Omental fat pad (tissue), 4 donors: ENCODE measurements around the gene TMEM97. TPM values are rescaled to one million over a fixed set of nuclear protein-coding genes. Genes with fewer than 3 reads are reported as not detected.

Source experiments
- ATAC-seq: fragments of 150-250 bp; one replicate; pipeline ENCODE4 v1.9.1; 2016; ENCODE audit warnings: mild to moderate bottlenecking, moderate library complexity; ENCODE audit not compliant: low FRiP score
- DNase-seq: peaks from one replicate; pipeline ENCODE4 v3.0.0-alpha.2; 2019; ENCODE audit warnings: low spot score
- total RNA-seq, 4 donors: library from RNA; depleted of rRNA; stranded (reverse); fragments of >200 nt; gene quantifications; one replicate each; pipeline ENCODE4 v1.1.0, GENCODE V29; 2016
- TF ChIP-seq, protein P1 (sequence below), 3 donors: fragments of 450-650 bp; IDR thresholded peaks; one replicate each; pipeline ENCODE4 v1.5.1; 2016 to 2017; ENCODE audit warnings: antibody characterized with exemption in 3 of 3, mild to moderate bottlenecking in 3 of 3, moderate library complexity in 2 of 3

TMEM97 gene
- total RNA-seq, 4 donors from 2014 or later = 3.3 to 10.0 (median 5.1) TPM

- ATAC-seq (no peak), DNase-seq (no peak)
- TF ChIP-seq, protein P1, sequence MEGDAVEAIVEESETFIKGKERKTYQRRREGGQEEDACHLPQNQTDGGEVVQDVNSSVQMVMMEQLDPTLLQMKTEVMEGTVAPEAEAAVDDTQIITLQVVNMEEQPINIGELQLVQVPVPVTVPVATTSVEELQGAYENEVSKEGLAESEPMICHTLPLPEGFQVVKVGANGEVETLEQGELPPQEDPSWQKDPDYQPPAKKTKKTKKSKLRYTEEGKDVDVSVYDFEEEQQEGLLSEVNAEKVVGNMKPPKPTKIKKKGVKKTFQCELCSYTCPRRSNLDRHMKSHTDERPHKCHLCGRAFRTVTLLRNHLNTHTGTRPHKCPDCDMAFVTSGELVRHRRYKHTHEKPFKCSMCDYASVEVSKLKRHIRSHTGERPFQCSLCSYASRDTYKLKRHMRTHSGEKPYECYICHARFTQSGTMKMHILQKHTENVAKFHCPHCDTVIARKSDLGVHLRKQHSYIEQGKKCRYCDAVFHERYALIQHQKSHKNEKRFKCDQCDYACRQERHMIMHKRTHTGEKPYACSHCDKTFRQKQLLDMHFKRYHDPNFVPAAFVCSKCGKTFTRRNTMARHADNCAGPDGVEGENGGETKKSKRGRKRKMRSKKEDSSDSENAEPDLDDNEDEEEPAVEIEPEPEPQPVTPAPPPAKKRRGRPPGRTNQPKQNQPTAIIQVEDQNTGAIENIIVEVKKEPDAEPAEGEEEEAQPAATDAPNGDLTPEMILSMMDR (IDR thresholded peaks at IDR 0.05) = no peak
Measured at GRCh38 chr17:28370744-28371103, 51.7 kb downstream of the TMEM97 start.

DNA sequence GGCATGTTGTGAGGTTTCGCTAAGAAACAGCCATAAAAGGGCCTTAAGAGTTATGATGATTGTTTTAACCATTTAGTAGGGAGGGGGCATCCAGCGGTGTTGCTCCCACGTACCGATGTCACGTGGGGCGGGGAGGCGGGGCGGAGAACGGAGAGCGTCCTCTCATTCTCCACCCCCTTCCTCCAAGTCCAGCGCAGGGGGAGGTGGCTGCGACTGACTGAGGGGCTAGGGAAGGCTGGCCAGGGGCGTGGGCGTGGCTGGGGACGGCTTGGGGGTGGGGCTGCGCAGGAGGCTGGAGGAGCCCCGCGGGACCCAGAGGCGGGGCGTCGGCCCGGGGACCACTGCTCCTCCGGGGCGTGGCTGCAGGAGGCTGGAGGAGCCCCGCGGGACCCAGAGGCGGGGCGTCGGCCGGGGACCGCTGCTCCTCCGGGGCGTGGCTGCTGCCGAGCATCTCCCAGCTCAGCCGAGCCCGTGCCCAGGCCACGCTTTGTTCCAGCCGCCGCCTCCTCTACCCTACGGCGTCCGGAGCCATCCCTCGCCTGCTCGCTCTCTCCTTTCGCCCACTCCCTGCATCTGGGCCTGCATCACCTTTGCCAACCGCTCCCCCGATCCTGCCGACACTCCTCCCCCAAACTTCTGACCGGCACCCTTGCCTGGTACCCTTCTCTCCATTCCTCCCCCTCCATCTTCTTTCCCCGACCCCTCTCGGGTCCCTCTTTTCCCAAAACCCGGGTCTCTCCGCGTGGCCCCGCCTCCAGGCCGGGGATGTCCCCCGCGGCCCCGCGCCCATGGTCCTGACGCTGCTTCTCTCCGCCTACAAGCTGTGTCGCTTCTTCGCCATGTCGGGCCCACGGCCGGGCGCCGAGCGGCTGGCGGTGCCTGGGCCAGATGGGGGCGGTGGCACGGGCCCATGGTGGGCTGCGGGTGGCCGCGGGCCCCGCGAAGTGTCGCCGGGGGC, 52.5 kb downstream of the TMEM97 start, which contains the start of gene SARM1:
SARM1 (plus strand) TSS at position 450 of the 958 bp plus-strand sequence; CDS start at position 789, 339 bp downstream.
- DNase-seq (peak; percentile 61), ATAC-seq (peak; percentile 82)
- TF ChIP-seq, protein P1 (IDR thresholded peaks at IDR 0.05) = no peak

GRCh38 chr17:28372203-28372944, 53.4 kb downstream of the TMEM97 start:
- no peak for ATAC-seq
- TF ChIP-seq, protein P1 (IDR thresholded peaks at IDR 0.05) = no peak
- DNase-seq = no peak

- no peak for DNase-seq
- TF ChIP-seq, protein P1 (IDR thresholded peaks at IDR 0.05) = no peak
- no peak for ATAC-seq
Measured at GRCh38 chr17:28372945-28373274, 53.9 kb downstream of the TMEM97 start.

Other genes with a start within 250 kb of the TMEM97 start
- 10 to 100 TPM; 28.8 to 36.0 (median 35.0) TPM for gene IFT20, start 16.3 kb downstream of the TMEM97 start, total RNA-seq
- 10 to 100 TPM; 28.7 to 50.4 (median 40.4) TPM for gene TNFAIP1, start 16.6 kb downstream of the TMEM97 start, total RNA-seq
- gene POLDIP2, start 38.3 kb downstream of the TMEM97 start, total RNA-seq = 10 to 100 TPM; 62.7 to 86.0 (median 72.4) TPM
- not detected for gene SEBOX, start 46.0 kb downstream of the TMEM97 start, total RNA-seq
- 10 to 100 TPM in 2 of 4 donors, 1 to 10 TPM in 2; 3.2 to 82.4 (median 14.7) TPM for gene VTN, start 51.1 kb downstream of the TMEM97 start, total RNA-seq
- 10 to 100 TPM in 3 of 4 donors, 1 to 10 TPM in 1; 8.5 to 13.1 (median 12.3) TPM for gene SARM1, start 52.5 kb downstream of the TMEM97 start, total RNA-seq
- 10 to 100 TPM; 11.3 to 16.9 (median 12.9) TPM for gene SLC46A1, start 87.0 kb downstream of the TMEM97 start, total RNA-seq
- gene SLC13A2, start 154.4 kb downstream of the TMEM97 start, total RNA-seq = not detected
- gene FOXN1, start 187.1 kb downstream of the TMEM97 start, total RNA-seq = not detected
- gene UNC119, start 233.4 kb downstream of the TMEM97 start, total RNA-seq = 10 to 100 TPM; 16.8 to 32.6 (median 24.6) TPM